GM12874 (cell line): Measurements from ENCODE around the gene TNK2.

Experiments used
- CTCF ChIP-seq: IDR thresholded peaks from 2 replicates; pipeline ENCODE4 v1.5.1; 2011; ENCODE audit warnings: low read depth, mild to moderate bottlenecking, control low read depth, low read length, moderate library complexity; ENCODE audit not compliant: insufficient read depth

TNK2 gene

GRCh38 chr3:195907934-195908693 lies at the start of gene TNK2:
TSS of gene TNK2 (minus strand) at chr3:195908551. CDS start at chr3:195888588, 19,963 bp downstream.
- TF ChIP-seq CTCF, result no peak

DNA sequence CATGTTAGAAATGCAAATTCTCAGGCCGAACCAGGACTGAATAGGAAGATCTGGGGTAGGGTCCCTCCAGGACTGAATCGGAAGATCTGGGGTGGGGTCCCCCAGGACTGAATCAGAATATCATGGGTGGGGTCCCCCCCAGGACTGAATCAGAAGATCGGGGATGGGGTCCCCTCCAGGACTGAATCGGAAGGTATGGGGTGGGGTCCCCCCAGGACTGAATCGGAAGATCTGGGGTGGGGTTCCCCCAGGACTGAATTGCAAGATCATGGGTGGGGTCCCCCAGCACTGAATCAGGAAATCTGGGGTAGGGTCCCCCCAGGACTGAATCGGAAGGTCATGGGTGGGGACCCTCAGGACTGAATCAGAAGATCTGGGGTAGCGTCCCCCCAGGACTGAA lies 48.2 kb upstream of the TNK2 start:
- TF ChIP-seq CTCF, result no peak

DNA sequence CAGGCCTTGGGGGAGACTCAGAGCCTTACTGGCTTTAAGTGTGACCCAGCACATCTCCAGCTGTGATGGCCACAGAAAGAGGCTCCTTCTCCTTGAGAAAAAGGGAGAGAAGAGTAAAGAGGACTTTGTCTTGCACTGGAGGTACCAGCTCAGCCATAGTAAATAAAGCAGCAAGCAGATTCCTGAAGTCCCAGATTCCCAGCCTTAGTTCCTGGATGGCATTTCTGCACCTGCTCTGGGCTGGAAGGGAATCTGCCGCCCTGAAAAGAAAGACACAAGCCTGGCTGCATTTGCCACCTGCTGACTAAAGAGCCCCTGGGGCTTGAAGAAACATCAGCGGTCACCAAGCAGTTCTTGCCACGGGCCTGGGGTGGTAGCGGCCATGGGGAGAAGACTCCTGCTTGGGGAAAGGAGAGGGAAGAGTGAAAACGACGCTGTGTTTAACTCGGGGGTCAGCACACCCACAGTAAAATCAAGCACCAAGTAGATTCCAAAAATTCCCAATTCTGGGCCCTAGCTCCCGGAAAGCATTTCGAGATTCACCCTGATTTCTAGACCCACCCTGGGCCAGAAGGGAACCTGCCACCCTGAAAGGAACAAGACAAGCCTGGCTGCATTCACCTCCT lies 24.2 kb upstream of the TNK2 start:
- TF ChIP-seq CTCF, result no peak

GRCh38 chr3:195931582-195932273 lies 23.4 kb upstream of the TNK2 start:
- TF ChIP-seq CTCF, result no peak

GRCh38 chr3:195929452-195929851 lies 21.1 kb upstream of the TNK2 start:
- no peak for TF ChIP-seq CTCF

DNA sequence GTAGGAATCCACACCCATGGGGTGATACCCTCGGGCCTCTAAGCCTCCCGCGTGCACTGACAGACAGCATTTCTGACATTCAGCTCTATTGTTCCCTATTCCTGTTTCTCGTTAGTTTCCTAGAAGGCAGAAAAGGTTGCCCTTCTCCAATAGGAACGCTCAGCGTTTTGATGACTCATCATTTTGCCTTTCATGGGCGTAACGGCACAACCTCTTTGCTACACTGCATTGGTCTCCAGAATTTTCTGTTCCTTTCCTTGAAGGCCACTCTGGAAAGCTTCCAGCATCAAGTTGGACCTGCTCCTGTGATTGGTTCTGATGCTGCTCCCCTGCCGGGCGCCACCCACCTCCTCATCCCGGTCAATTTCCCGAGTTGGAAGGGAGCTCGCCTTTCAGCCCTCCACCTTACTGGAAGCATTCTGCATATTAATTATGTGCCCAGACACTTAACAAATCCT lies 13.0 kb upstream of the TNK2 start:
- no peak for TF ChIP-seq CTCF

GRCh38 chr3:195918176-195918575 lies 9.8 kb upstream of the TNK2 start:
- TF ChIP-seq CTCF, result no peak
